OCI-LY1 (cell line): Measurements from ENCODE around the gene PEX13.

ENCODE experiments used
- H2AFZ ChIP-seq: fragments of 200-600 bp; sonication (generic), shearing (Covaris generic); 2 replicates; pipeline ENCODE4 v1.6.0; 2014; ENCODE audit warnings: antibody characterized with exemption, mild to moderate bottlenecking, low read length
- H3F3A ChIP-seq: fragments of 200-600 bp; sonication (generic), shearing (Covaris generic); 2 replicates; pipeline ENCODE4 v1.6.0; 2014; ENCODE audit warnings: mild to moderate bottlenecking, antibody characterized with exemption, low read length, moderate library complexity; ENCODE audit not compliant: insufficient read depth
- H3K27ac ChIP-seq: fragments of 200-600 bp; sonication (generic); 2 replicates; pipeline ENCODE4 v1.5.1; 2014; ENCODE audit warnings: low read length, mixed run types, mild to moderate bottlenecking, low read depth; ENCODE audit not compliant: poor library complexity, severe bottlenecking
- H3K27me3 ChIP-seq: fragments of 200-600 bp; sonication (generic); 2 replicates; pipeline ENCODE4 v1.6.0; 2014; ENCODE audit warnings: antibody characterized with exemption, mild to moderate bottlenecking, low read length, moderate library complexity; ENCODE audit not compliant: insufficient read depth
- H3K36me3 ChIP-seq: fragments of 200-600 bp; sonication (generic); 2 replicates; pipeline ENCODE4 v1.6.1; 2014; ENCODE audit warnings: mild to moderate bottlenecking, antibody characterized with exemption, low read length, moderate library complexity, mixed read lengths; ENCODE audit not compliant: insufficient read depth
- H3K4me1 ChIP-seq: fragments of 200-600 bp; sonication (generic); 2 replicates; pipeline ENCODE4 v1.5.1; 2014; ENCODE audit warnings: mild to moderate bottlenecking, low read length, moderate library complexity; ENCODE audit not compliant: insufficient read depth, severe bottlenecking
- H3K4me2 ChIP-seq: fragments of 200-600 bp; sonication (generic), shearing (Covaris generic); 2 replicates; pipeline ENCODE4 v1.6.1; 2014; ENCODE audit warnings: low read length
- H3K4me3 ChIP-seq: fragments of 200-600 bp; sonication (generic); 2 replicates; pipeline ENCODE4 v1.5.1; 2014; ENCODE audit warnings: low read length, low read depth, mild to moderate bottlenecking, mixed read lengths; ENCODE audit not compliant: poor library complexity, severe bottlenecking
- H3K79me2 ChIP-seq: fragments of 200-600 bp; shearing (Covaris generic); 2 replicates; pipeline ENCODE4 v1.6.1; 2016; ENCODE audit warnings: mixed run types, low read length, mixed read lengths; ENCODE audit not compliant: insufficient read depth
- H3K9ac ChIP-seq: fragments of 200-600 bp; sonication (generic), shearing (Covaris generic); 2 replicates; pipeline ENCODE4 v1.6.1; 2014; ENCODE audit warnings: mild to moderate bottlenecking, low read length, mixed read lengths
- H3K9me2 ChIP-seq: fragments of 200-600 bp; sonication (generic), shearing (Covaris generic); 2 replicates; pipeline ENCODE4 v1.6.1; 2014; ENCODE audit warnings: low read depth, mild to moderate bottlenecking, low read length, mixed read lengths
- H3K9me3 ChIP-seq: fragments of 200-600 bp; shearing (Covaris generic); 2 replicates; pipeline ENCODE4 v1.6.1; 2014; ENCODE audit warnings: low read length, mixed read lengths
- H4K20me1 ChIP-seq: fragments of 200-600 bp; sonication (generic), shearing (Covaris generic); 2 replicates; pipeline ENCODE4 v1.6.0; 2016; ENCODE audit warnings: mild to moderate bottlenecking, low read length; ENCODE audit not compliant: insufficient read depth
- CTCF ChIP-seq: fragments of 200-600 bp; sonication (generic), shearing (Covaris generic); IDR thresholded peaks from 2 replicates; pipeline ENCODE4 v1.5.1; 2017; ENCODE audit warnings: mild to moderate bottlenecking, antibody characterized with exemption, low read length, moderate library complexity, mixed read lengths
- EZH2 ChIP-seq: fragments of 200-600 bp; sonication (generic), shearing (Covaris generic); IDR thresholded peaks from 2 replicates; pipeline ENCODE4 v1.8.0; 2017; ENCODE audit warnings: borderline replicate concordance, mixed run types, mild to moderate bottlenecking, antibody characterized with exemption, low read length, moderate library complexity, mixed read lengths

PEX13 gene

GRCh38 chr2:61089797-61090196, 72.3 kb downstream of the PEX13 start:
- peaks cover 8% of the 10 kb centered on the region for H3K36me3 ChIP-seq
- H3K79me2 ChIP-seq: no peaks in the 10 kb centered on the region
- H3K4me2 ChIP-seq: no peak overlapping the region
- no peaks in the 10 kb centered on the region for H3K27me3 ChIP-seq
- no peak overlapping the region for H3K4me3 ChIP-seq
- TF ChIP-seq EZH2 (no peak), CTCF (no peak)
- no peaks in the 10 kb centered on the region for H3K9me2 ChIP-seq
- no peak overlapping the region for H2AFZ ChIP-seq
- H3K9ac ChIP-seq: no peak overlapping the region
- H3K27ac ChIP-seq: no peak overlapping the region
- H3F3A ChIP-seq: no peaks in the 10 kb centered on the region
- no peaks in the 10 kb centered on the region for H3K9me3 ChIP-seq
- no peaks in the 10 kb centered on the region for H3K4me1 ChIP-seq
- H4K20me1 ChIP-seq: no peaks in the 10 kb centered on the region

GRCh38 chr2:61090386-61090921, 72.9 kb downstream of the PEX13 start:
- H3K36me3 ChIP-seq: peaks cover 6% of the 10 kb centered on the region
- no peaks in the 10 kb centered on the region for H3K9me2 ChIP-seq
- H3K4me1 ChIP-seq: no peaks in the 10 kb centered on the region
- no peak overlapping the region for H3K27ac ChIP-seq
- H2AFZ ChIP-seq: no peak overlapping the region
- no peaks in the 10 kb centered on the region for H3F3A ChIP-seq
- H3K4me2 ChIP-seq: no peak overlapping the region
- no peaks in the 10 kb centered on the region for H4K20me1 ChIP-seq
- no peaks in the 10 kb centered on the region for H3K27me3 ChIP-seq
- H3K9me3 ChIP-seq: no peaks in the 10 kb centered on the region
- TF ChIP-seq CTCF (no peak), EZH2 (no peak)
- H3K79me2 ChIP-seq: no peaks in the 10 kb centered on the region
- no peak overlapping the region for H3K9ac ChIP-seq
- H3K4me3 ChIP-seq: no peak overlapping the region

- no peaks in the 10 kb centered on the region for H3K9me2 ChIP-seq
- no peaks in the 10 kb centered on the region for H3K79me2 ChIP-seq
- no peaks in the 10 kb centered on the region for H3K4me1 ChIP-seq
- H3F3A ChIP-seq: no peaks in the 10 kb centered on the region
- H3K36me3 ChIP-seq: no peaks in the 10 kb centered on the region; the same call in 1 of the 2 replicates
- H3K27me3 ChIP-seq: no peaks in the 10 kb centered on the region
- TF ChIP-seq CTCF: no peak
- TF ChIP-seq EZH2: no peak
- H3K9me3 ChIP-seq: no peaks in the 10 kb centered on the region
- H4K20me1 ChIP-seq: no peaks in the 10 kb centered on the region
- H2AFZ ChIP-seq: no peak overlapping the region
- H3K9ac ChIP-seq: no peak overlapping the region
- H3K27ac ChIP-seq: no peak overlapping the region
- H3K4me2 ChIP-seq: no peak overlapping the region
- H3K4me3 ChIP-seq: no peak overlapping the region
Measured at GRCh38 chr2:61091485-61091884, 74.0 kb downstream of the PEX13 start.
